Stimulated activated CD4-positive, alpha-beta T cell treated with anti-CD3 and anti-CD28 coated beads, Interleukin-15, amount 100 ng/mL, for 48 hours (primary cell): ENCODE measurements around the gene FPR3.
"Not testable (repeated sequence)": the region's sequence is repeated elsewhere in the genome, so short reads cannot be mapped to it uniquely, and the experiment has no call there.

ENCODE experiments used
- DNase-seq, 2 donors: peaks; one replicate each; pipeline ENCODE4 v3.0.0-alpha.2; 2020; ENCODE audit warnings: low read depth in 2 of 2

FPR3 gene

DNA sequence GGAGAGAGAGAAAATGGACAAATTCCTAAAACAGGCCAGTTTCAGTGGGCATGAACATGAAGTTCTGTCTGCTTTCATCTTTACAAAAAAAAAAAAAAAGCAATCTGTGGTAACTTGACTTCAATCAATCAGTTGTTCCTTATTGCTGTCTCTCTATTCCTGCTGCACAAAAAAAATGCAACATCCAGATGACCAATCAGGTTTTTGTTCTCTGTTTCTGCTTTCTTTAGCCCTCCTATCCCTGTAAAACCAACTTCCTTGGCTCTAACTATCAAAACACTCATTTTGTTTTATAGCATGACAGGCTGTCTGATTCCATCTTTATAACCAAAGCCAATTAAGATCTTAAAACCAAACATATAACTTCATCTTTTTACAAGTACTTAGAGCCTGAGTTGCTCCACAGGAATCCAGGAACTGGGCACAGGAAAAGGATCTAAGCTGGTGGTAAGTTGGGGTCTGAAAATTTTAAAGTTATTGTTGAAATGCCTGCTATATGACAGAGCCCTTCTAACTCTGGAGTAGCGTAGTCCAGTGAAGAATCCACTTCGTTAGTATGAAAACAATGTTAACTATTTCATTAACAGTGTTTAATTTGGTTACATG, at the start of gene FPR3:
TSS of gene FPR3 (plus strand) at position 273 of the 606 bp plus-strand sequence. CDS start 28,592 bp downstream, outside the sequence.
- DNase-seq: no peak

DNA sequence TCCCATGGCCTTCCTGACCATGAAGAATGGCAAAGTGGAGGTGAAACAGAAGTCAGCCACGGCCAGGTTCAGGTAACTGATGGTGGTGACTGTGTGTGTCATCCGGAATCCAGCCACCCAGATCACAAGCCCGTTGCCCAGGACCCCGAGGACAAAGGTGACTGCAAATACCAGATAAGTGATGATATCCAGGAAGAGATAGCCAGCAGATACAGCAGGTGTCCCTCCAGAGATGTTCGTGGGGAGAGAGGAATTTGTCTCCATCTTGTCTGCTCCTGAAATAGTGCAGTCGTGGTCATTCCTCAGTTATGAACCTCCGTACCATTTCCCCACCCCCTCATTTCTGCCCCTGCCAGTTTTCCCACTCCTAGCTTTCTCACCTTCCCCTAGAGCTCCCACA, 48.2 kb upstream of the FPR3 start:
- DNase-seq: no peak

GRCh38 chr19:51749979-51750378, 45.0 kb upstream of the FPR3 start:
- DNase-seq: no peak

DNA sequence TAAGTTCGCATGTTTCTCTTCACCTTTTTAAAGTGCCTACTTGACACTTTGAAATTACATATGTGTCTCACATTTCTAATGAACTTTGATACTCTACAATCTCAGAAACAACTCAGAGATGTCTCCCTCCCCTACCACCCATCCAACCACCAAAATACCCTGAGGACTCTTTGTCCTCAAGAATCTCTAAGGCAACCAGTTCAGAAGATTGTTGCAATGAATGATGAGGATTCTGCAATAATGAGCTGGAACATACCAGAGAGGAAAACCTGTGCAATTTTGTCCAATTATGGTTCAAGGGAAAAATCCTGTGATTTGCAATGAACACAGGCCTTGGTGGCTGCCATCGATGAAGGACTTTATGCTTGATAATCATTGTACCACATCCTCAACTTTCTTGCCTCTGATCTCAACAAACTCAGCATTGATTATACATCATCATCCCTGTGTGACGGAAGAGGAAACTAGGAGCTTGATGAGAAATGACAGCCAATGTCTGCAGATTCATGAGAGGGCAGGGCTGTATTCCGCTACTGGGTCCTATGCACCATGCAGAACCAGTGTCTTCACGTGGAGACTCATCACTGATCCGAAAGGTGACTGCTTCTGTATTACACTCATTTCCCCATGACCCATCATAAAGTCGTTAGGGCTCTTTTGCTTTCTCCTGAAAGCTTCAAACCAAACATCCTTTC, 44.4 kb upstream of the FPR3 start:
- no peak for DNase-seq

DNA sequence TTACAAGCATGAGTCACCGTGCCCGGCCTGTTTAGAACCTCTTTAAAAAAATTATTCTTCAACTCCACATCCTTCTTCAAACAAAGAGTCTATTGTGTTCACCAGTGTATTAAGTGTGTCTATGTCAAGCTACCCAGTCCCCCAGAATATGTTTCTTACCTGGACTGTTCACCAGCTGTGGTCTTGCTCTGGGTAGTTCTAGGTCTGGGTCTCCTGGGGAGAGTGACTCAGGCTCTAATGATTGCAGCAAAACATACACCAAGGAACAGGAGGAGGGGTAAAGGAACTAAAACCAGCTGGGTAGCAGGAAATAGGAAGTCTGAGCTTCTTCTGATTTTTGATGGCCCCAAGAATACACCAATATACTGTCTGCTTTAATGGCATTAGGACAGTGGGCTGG, 43.3 kb upstream of the FPR3 start, which contains the start of gene FPR1:
TSS of gene FPR1 (minus strand) at position 224 of the 400 bp plus-strand sequence. CDS start 4,884 bp downstream, outside the sequence.
- no peak for DNase-seq

GRCh38 chr19:51754109-51754508, 40.8 kb upstream of the FPR3 start:
- no peak for DNase-seq

- no peak for DNase-seq
These were observed 40.2 kb upstream of the FPR3 start for GRCh38 chr19:51754770-51755169.

DNA sequence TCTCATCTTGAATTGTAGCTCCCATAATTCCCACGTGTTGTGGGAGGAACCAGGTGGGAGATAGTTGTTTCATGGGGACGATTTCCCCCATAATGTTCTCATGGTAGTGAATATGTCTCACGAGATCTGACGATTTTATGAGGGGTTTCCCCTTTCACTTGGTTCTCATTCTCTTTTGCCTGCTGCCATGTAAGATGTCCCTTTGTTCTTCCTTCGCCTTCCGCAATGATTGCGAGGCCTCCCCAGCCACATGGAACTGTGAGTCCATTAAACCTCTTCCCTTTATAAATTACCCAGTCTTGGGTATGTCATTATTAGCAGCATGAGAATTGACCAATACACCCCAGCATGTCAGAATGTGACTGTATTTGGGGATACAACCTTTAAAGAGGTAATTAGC, 39.4 kb upstream of the FPR3 start:
- DNase-seq: no peak

DNA sequence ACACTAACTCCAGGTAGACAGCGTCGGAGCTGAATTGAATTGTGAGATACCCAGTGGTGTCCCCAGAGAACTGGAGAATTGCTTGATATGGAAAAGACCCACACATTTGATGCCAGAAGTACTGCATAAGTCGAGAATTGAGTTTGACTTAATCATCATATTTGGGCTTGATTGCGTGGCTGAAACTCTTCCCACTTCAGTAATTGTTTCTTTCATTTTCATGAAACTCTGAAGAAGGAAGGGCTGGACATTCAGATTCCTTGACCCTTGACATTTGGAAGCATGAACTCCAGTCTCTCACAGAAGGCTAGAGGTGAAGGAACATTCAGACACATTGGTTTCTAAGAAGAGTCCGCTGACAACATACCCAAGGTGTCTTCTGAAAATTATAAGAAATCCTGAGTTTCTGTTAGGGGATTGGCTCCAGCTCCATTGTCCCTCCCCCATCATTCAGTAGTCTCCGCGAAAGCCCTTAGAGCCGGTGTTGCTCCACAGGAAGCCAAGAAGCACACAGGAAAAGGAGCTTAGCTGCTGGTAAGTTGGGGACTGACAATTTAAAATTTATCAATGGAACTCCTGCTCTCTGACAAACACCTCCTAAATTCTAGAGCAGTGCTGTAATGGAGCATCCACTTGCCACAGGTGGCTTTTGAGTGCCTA, 34.1 kb upstream of the FPR3 start, which contains the start of gene FPR2:
TSS of gene FPR2 (plus strand) at position 484 of the 660 bp plus-strand sequence. CDS start 7,479 bp downstream, outside the sequence.
- no peak for DNase-seq

DNA sequence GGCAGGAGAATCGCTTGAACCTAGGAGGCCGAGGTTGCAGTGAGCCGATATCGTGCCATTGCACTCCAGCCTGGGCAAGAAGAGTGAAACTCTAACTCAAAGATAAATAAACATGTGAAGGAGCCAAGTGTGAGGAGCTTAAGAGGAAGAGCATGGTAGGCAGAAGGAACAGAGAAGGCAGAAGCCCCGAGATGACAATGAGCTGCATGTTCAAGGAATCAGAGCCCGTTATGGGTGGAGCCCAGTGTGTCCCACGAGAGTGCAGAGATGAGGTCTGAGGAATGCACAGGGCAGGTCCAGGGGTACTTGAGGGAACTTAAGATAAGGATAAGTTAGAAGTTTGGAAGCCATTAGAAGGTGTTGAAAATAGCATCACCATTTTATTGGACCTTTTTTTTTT, 33.3 kb upstream of the FPR3 start:
- no peak for DNase-seq

GRCh38 chr19:51765086-51765485, 29.9 kb upstream of the FPR3 start:
- DNase-seq: no peak

DNA sequence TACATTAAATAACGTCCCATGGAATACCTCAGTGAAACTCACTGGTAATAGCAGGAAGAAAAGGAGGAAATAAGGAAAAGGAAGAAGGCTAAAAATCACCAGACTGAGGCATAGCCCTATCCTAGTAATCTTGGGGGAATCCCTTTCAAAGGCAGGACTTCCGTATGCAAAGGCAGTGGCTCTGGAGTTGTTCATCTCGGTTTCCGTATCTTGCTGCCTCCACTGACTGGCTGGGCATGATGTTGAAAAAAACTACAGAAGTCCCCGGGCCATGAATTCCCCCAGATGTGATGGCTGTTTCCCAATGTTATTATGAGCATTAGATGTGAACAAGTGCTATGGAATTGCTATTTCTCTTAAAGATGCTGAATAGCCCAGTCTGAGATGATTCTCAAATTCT, 28.5 kb upstream of the FPR3 start:
- no peak for DNase-seq

DNA sequence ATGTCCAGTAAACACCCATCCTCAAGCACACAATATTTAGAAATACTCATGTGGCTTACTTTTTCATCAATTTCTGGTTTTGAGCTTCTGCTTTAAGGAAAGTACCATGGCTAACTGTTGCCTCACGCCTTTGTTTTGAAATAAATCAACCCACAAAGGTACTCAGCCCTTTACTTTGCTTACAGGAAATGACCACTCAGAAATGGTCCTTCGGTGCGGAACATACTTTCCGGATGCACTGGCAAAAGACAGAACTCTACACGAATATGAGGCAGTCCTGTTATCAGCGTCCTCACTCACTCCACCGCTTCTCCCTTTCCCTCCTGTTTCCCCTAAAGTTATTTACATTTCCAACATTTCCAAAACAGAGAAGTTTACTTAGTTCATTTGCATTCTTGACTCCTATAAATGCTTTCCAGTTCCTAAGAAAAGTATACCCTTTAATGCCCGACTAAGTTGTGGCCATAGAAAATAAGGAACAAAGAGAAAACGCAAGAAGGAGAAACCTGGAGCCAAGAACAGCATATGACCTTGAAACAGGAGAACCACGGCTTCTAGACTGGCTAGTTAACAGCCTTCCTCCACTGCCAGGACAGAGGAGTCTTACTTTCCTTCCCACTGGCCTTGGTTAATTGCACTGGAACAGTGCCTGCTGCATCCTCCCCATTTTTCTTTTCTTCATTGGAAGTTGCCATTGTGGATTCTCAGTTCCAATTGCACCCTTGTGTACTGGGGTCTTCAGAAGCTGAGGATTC, 23.4 kb upstream of the FPR3 start:
- DNase-seq: no peak

- no peak for DNase-seq
These were observed 22.0 kb upstream of the FPR3 start for GRCh38 chr19:51772977-51773376.

DNA sequence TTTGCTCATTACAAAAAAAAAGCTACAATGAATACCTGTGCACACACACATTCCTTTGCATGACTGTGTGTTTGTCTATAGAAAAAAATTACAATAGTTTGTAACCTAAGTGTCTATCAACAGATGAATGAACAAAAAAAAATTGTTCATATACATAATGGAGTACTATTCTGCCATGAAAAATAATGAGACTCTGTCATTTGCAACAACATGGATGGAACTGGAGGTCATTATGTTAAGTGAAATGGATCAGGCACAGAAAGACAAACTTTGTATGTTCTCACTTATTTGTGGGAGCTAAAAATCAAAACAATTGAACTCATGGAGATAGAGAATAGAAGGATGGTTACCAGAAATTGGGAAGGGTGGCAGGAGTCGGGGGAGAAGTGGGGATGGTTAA, 18.4 kb upstream of the FPR3 start:
- not testable (repeated sequence) for DNase-seq

DNA sequence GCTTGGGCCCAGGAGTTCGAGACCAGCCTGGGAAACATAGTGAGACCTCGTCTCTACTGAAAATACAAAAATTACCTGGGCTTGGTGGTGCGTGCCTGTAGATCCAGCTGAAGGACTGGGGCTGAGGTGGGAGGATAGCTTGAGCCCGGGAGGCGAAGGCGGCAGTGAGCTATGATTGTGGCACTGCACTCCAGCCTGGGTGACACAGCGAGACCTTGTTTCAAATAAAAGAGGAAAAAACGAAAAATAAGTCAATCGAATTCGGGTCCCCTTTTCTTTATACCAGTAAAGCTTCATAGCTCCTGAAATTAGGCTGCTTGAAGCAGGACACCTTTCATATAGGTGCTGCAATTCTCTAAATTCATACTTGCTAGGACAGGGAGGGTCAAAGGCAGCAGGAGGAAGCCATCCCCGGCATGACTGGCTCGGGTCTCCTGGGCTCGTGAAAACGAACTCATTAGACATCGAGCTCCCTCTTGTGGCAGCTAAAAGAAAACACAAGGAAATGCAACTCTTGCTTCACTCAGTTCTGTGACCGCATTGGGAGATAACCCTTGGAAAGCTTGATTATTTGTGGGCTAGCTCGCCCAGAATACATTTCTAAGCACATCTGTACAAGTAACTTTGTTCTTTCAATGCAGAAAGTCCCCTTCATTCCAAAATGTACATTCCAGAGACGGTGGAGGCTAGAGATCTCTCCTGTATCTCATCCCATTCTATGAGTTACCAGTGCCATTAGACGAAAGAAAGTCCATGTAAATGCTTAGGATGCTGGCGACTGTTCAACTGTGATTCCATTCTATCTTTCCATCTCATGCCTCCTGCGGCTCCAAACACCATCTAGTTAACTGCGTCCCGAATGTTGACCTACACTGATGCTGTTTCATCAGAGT, 17.1 kb upstream of the FPR3 start:
- peak; percentile 14 to 37 for DNase-seq

DNA sequence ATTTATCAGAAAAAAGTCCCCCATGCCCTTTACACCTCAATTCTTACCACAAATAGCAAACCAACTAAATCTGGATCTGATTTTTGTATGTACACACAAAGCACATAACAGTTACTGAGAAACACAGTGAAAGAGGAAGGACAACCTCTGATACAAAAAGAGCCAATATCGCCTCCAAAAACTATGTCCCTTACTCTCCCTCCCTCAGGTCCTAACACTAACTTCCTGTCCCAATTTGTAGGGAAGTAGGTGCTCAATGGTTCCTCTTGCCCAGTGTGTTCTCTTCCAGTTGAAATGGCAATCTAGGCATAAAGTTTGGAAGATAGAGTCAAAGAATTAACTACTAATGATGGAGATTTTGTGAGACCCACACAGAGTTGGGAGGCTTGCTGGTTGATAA, 15.8 kb upstream of the FPR3 start:
- no peak for DNase-seq

DNA sequence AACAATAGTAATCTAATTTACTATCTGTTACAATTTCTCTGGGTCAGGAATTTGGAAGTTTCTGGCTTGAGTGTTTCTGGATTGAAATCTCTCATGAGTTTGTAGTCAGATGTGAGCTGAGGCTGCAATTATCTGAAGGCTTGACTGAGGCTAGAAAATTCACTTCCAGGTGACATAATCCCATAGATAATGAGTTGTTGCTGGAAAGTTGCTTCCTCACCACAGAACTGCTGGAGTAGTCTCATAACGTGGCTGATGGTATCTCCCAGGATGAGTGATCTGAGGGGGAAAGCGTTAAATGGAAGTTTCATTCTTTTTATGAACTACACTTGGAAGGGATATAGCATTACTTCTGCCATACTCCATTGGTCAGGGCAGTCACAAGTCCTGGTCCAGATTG, 15.3 kb upstream of the FPR3 start:
- no peak for DNase-seq

- no peak for DNase-seq
These were observed 14.7 kb upstream of the FPR3 start for GRCh38 chr19:51780270-51780669.

- no peak for DNase-seq
These were observed 13.0 kb upstream of the FPR3 start for GRCh38 chr19:51781999-51782398.

DNA sequence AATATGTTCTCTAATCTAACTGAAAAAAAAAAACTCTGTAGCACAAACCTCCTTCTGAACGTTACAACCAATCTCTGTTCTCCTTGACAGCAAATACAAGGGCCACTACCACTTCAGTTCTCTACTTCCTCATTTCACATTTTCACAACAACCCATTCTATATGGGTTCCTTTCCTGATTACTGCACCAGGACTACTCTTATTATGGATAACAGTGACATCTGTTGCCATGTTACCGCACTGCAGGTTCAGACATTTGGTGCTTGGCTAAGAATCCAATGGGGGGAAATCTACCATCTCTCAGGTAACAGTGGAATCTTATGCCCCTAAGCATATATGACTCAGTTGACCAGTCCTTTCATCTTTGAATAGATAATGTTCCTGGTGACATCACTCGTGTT, 11.6 kb upstream of the FPR3 start:
- DNase-seq: no peak
